GM19455 (cell line): ENCODE results near the gene ATP11A.
A peak's percentile ranks its signal among the peaks of the same experiment; 100 is the strongest.

ENCODE experiments used
- ATAC-seq: cut with Tn5 transposase; IDR thresholded peaks from one replicate; pipeline ENCODE4 v1.9.1; 2021; ENCODE audit not compliant: unreplicated experiment

The ATP11A gene

DNA sequence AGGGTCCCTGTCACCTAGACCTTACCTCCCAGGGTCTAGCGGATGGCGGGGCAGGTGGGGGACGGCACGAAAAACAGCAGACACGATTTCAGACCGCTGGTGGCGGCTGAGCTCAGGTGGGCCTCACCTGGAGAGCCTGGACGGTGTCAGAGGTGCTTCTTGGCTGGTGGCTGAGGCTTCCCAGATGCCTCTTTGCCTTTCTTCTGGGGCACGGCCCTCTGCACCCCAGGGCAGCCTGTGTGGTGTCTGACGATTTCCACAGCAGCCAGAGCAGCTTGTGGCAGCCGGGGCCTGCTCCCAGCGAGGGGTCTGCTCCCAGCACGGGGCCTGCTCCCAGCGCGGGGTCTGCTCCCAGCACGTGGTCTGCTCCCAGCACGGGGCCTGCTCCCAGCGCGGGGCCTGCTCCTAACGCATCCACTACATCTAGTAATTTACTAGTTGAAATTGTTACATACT lies 66.7 kb downstream of the ATP11A start:
- no peak for ATAC-seq

- ATAC-seq, result no peak
Measured at GRCh38 chr13:112756967-112757758, 67.3 kb downstream of the ATP11A start.

DNA sequence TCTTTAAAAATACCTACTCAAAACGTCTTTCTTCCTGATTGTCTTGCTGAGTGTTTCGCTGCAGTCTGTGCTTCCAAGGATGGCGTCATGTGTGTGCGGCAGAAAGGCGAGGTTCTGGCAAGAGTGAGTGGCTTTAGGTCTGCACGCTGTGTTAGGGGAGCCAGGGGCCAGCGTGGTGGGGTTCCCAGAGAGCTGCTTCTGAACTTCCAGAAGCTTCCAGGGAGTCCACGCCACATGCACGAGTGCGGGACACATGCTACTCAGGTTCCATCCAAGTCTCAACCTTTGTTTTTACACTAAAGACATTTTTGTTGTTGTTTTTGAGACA lies 67.9 kb downstream of the ATP11A start:
- no peak for ATAC-seq

DNA sequence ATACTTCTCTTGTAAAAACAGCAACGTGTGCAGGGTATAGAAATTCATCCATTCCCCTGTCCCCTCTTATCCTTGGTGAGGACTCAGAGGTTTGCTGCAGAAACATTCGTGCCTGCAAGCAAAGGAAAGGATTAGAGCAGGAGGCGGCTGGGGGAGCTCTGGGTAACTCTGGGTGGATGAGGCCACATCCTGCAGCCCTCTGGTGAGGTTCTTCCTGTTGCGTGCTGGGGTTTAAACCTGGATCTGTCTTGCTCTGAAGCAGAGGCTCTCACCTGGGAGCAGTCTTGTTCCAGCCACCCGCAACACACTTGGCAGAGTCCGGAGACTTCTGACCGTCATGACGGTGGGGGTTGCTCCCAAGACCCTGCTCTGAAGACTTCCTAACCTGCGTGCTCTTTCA lies 69.2 kb downstream of the ATP11A start:
- ATAC-seq, result no peak

GRCh38 chr13:112759827-112760226 lies 70.0 kb downstream of the ATP11A start:
- ATAC-seq, result no peak

DNA sequence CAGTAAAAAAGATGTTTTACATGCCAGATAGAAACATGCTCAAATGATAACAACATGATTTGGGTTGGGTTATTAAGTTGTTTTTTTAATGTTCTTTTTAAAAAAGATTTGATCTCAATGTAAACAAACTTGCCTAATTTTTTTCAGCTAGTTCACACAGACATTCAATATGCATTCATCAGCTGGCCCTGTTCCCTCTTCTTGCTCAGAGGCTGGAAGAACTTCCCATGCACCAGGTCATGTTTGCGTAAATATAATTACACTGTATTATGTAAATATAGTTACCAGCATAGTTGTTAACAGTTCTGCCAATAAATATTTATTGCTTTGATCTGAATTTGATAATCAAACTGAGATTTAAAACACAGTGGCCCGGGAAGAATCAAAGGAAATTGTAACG lies 70.6 kb downstream of the ATP11A start:
- no peak for ATAC-seq

GRCh38 chr13:112760931-112761330 lies 71.1 kb downstream of the ATP11A start:
- ATAC-seq, result no peak

DNA sequence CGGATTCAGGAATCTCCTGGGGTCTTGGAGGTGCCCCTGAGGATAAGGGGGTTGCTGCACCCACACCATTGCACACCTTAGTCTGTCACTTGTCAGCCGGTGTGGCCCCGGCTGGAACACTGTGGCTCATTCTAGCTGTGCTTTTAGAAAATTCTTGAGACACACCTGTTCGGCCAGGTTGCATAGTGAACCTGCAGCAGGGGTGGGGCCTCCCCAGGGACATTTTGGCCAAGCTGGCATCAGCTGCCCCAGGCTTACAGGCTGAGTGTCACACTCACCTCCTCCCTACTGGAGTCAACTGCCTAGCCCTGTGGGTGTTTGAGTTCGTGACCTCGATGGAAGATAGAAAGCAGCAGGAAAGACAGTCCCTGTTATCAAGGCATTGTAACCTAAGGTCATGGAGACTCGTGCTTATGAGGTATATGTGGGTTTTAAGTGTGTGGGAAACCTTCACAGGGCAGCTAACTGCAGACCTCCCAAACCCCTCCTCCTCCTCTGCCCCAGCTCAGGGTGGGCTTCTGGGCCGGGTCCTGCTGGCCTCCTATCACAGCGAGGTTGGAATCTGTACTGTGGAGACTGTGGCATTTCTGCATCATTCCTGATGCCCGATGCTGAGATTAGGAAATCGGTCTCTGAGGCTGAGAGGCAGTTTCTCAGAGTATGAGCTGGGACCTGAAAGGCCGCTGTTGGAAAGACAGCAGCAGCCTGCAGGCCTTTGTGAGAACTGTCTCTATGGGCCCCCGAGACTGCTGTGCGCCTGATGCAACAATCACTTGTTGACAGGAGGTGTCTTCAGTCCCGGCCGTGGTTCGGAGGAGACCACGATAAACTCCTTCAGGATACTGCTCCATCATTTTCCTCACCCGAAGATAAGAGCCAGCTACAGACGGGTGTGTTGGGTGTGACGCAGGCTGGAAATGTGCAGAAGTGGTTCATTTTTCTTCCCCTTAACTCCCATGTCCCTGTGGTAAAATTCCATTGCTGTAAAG lies 72.2 kb downstream of the ATP11A start:
- no peak for ATAC-seq

DNA sequence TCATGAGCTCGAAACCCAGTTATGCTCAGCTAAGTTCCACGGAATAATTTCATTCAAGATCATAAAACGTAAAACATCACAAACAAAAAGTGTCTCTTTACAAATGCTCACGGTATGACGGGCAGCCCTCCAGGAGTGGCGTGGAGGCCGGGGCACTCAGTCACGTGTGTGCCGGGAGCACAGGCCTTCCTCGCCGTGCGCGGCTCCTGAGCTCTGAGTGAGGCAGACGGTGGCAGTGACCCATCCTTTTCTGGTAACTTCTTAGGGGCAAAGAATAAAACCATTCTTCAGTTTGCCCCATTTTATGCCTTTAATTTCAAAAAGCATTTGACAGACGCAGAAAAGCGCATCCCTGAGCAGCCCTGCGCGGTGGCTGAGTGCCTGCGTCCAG lies 72.8 kb downstream of the ATP11A start:
- no peak for ATAC-seq

DNA sequence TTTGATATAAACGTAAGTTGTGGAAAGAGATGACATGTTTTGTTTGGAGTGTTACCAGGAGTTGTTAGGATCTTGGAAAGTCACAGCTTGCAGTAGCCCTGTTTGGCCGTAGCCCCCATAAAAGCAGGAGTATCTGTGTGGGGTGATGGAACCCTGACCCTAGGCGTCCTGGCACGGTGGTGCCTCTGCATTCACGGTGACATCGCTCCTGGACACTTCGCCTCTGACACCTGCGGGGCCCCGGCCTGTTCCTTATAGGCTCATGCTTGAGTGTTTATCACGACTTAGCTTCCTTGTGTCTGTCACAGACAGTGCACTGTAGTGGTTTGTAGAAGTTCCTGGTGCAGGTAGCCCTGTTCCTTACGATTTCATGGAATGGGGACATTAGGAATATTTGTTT lies 74.2 kb downstream of the ATP11A start:
- no peak for ATAC-seq

DNA sequence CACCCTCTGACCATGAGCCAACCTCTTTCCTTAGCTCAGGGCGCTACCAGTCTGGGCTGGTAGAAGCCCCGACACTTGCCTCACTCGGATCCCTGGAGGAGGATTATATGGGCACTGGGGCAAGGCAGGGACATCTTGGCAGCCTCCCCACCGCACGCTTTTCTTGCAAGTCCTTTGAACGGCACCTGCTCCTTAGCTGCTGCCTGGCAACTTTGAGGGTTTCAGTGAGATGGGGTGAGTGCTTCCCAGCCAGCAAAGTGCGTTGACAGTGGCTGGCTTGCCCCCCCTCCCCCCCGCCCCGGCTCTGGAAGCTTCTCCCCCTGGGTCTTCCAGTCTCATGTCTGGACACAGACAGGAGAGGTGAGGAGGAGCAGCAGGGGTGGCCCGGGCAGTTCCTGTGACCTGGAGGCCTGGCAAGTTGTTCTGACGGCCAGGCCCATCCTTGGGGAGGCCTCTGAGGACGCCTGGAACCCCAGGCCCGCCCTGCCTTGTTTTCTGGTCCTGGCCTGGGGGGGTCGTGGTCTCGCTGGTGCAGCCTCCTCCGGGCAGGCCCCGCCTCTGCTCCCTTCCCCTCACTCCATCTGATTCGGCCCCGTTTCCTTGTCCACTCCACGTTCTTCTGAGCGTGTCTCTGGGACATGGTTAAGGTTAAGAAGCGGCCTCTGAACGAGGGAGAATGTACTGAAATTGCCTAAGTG lies 75.2 kb downstream of the ATP11A start:
- ATAC-seq, result no peak

- no peak for ATAC-seq
Measured at GRCh38 chr13:112765731-112766130, 75.9 kb downstream of the ATP11A start.

GRCh38 chr13:112766336-112766735 lies 76.5 kb downstream of the ATP11A start:
- no peak for ATAC-seq

GRCh38 chr13:112767506-112768471 lies 78.0 kb downstream of the ATP11A start:
- peak; percentile 85 for ATAC-seq

DNA sequence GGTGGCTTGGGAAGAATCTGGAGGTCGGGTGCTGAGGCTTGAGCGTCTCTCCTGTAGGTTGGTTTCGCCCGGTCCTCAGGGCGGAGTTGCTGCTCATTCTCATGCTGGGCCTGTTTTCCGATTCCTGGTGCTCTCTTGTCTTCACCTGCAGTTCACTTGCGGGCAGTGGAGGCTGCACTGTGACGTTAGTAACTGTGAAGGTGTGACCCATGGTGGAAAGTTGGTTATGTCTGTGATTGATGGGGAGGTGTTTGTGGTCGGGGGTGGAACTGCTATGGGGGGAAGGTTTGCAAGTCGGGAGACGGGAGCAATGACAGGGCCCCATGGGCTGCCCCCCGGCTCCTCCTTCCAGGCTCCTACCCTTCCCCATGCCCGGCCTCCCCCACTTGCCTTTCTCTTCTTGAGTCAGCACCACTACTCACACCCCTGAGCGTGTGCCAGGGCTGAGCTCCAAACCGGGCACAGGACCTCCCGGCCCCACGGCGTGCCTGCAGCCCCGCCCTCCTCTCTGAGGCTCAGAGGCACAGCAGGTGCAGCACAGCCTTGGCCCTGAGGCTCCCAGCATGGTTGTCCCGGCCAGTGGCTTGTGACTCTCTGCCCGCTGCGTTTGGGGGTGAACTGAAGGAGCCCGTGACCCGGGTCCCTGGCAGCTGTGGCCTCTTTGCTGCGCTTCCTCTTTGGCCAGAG lies 79.1 kb downstream of the ATP11A start:
- ATAC-seq, result no peak

DNA sequence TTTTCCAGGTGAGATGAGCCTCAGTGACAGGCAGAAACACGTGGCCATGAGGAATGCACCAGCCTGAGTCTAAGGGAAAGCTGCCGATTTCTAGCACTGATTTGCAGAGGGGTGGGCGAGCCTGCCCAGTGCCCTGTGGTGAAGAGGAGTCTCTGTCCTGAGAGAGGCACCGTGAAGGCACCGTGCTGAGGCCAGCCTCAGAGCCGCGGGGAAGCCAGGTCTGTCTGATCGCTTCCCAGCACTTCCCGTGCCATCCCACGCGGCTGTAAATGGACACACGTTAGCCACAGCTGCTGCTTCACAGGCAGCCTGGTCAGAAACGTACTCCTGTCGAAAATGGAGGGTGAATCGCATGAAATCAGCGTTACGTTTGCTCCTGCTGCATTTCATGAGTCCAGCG lies 79.8 kb downstream of the ATP11A start:
- no peak for ATAC-seq

DNA sequence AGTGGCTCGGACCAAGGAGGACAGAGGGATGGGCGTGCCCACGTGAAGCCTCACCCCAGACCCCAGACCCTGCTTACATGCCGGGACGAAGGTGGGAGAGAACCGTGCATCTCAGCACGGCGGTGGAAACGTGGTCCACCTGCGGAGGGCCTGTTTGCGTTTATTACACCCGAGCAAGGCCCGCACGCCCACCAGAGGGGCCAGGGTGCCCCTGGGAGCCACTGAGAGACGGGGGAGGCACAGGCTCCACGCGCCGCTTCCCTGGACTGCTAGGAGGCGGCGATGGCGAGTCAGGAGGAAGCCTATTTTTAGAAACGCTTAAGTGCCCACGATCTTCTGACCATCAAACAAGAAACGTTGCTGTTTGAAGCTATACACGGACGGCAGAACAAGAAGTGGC lies 80.7 kb downstream of the ATP11A start:
- no peak for ATAC-seq

GRCh38 chr13:112771139-112771876 lies 81.5 kb downstream of the ATP11A start:
- no peak for ATAC-seq
